Peyer's patch (tissue), 4 donors: ENCODE data around the gene ZNF580.

Source experiments
- POLR2A ChIP-seq, 2 donors: fragments of 450-650 bp; IDR thresholded peaks; one replicate each; pipeline ENCODE4 v1.5.1; 2017; ENCODE audit warnings: antibody characterized with exemption in 2 of 2, mild to moderate bottlenecking in 2 of 2, moderate library complexity in 2 of 2
- TF ChIP-seq, protein P1 (sequence below), 6 experiments: fragments of 450-650 bp in 4 of 6; fragments of 200-600 bp in 2 of 6; sonication (generic) in 1 of 6; IDR thresholded peaks; one replicate each; pipeline ENCODE4 v1.5.1; 2017 to 2019; ENCODE audit warnings: antibody characterized with exemption in 6 of 6, mild to moderate bottlenecking in 3 of 6, moderate library complexity in 1 of 6

DNA sequence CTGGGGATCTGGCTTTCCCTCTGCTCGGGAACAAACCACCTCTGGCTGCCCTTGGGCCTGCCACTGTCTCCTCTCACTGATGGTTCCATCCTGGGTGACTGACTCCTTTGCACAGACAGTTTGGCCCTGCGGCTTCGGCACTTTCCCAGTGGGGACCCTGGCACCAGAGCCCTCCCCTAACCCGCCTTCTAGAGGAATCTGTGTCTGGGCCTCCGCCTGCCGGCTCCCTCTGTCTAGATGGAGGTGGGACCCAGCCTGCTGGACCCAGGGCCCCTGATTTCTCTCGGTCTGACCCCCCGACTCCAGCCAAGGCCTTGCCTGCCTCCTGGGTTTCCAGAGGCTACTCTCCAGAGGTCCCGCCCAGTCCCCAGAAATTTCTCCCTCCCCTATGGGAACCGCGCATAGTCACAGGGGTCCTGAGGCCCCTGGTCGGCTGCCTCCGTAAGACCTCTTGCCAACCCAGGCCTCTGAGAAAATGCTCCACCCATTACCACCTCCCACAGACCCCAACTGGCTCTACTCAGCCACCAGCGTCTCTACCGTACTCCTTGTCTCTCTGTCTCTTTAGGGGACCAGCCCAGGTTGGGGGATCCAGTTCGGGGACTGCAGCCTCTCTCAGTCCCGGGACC, 9.9 kb downstream of the ZNF580 start:
- TF ChIP-seq, protein P1, sequence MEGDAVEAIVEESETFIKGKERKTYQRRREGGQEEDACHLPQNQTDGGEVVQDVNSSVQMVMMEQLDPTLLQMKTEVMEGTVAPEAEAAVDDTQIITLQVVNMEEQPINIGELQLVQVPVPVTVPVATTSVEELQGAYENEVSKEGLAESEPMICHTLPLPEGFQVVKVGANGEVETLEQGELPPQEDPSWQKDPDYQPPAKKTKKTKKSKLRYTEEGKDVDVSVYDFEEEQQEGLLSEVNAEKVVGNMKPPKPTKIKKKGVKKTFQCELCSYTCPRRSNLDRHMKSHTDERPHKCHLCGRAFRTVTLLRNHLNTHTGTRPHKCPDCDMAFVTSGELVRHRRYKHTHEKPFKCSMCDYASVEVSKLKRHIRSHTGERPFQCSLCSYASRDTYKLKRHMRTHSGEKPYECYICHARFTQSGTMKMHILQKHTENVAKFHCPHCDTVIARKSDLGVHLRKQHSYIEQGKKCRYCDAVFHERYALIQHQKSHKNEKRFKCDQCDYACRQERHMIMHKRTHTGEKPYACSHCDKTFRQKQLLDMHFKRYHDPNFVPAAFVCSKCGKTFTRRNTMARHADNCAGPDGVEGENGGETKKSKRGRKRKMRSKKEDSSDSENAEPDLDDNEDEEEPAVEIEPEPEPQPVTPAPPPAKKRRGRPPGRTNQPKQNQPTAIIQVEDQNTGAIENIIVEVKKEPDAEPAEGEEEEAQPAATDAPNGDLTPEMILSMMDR (IDR thresholded peaks at IDR 0.05), result no peak
- TF ChIP-seq POLR2A (IDR thresholded peaks at IDR 0.05), result no peak
